GM23338 (cell line): Measurements from ENCODE around the gene EEA1. TPM values are rescaled to one million over a fixed set of nuclear protein-coding genes. Genes with fewer than 3 reads are reported as not detected.

Experiments used
- ATAC-seq: fragments of 200-7000 bp; cut with Tn5 transposase; 3 replicates; pipeline ENCODE4 v1.9.1; 2020
- DNase-seq: peaks from one replicate; pipeline ENCODE4 v3.0.0-alpha.2; 2015; ENCODE audit warnings: low spot score
- H2AFZ ChIP-seq: fragments of 200-600 bp; sonication (generic); 2 replicates; pipeline ENCODE4 v1.8.0; 2016; ENCODE audit warnings: antibody characterized with exemption, mild to moderate bottlenecking, moderate library complexity
- H3F3A ChIP-seq: fragments of 200-600 bp; sonication (generic); replicated peaks from 2 replicates; pipeline ENCODE4 v1.8.0; 2017; ENCODE audit warnings: antibody characterized with exemption, mixed run types, low read depth
- H3K27ac ChIP-seq: fragments of 200-600 bp; sonication (generic); 2 replicates; pipeline ENCODE4 v1.6.1; 2016; ENCODE audit warnings: low read depth
- H3K27me3 ChIP-seq: fragments of 200-600 bp; sonication (generic); 2 replicates; pipeline ENCODE4 v1.8.0; 2016; ENCODE audit warnings: mild to moderate bottlenecking, mixed run types, moderate library complexity; ENCODE audit not compliant: insufficient read depth
- H3K36me3 ChIP-seq: fragments of 200-600 bp; sonication (generic); 2 replicates; pipeline ENCODE4 v1.8.0; 2016; ENCODE audit warnings: mild to moderate bottlenecking; ENCODE audit not compliant: insufficient read depth
- H3K4me1 ChIP-seq: fragments of 200-600 bp; sonication (generic); 2 replicates; pipeline ENCODE4 v1.8.0; 2016; ENCODE audit warnings: mild to moderate bottlenecking, moderate library complexity; ENCODE audit not compliant: insufficient read depth
- H3K4me2 ChIP-seq: fragments of 200-600 bp; sonication (generic); 2 replicates; pipeline ENCODE4 v1.7.1; 2017; ENCODE audit warnings: mixed run types
- H3K4me3 ChIP-seq: fragments of 200-600 bp; sonication (generic); 2 replicates; pipeline ENCODE4 v1.6.1; 2016; ENCODE audit warnings: mixed run types
- H3K79me2 ChIP-seq: fragments of 200-600 bp; sonication (generic); replicated peaks from 2 replicates; pipeline ENCODE4 v1.8.0; 2017; ENCODE audit warnings: mild to moderate bottlenecking; ENCODE audit not compliant: insufficient read depth
- H3K9me2 ChIP-seq: fragments of 200-600 bp; sonication (generic); 2 replicates; pipeline ENCODE4 v1.8.0; 2017; ENCODE audit not compliant: insufficient read depth
- H4K20me1 ChIP-seq: fragments of 200-600 bp; sonication (generic); replicated peaks from 2 replicates; pipeline ENCODE4 v1.8.0; 2017; ENCODE audit warnings: mild to moderate bottlenecking; ENCODE audit not compliant: insufficient read depth
- H3K27ac Mint-ChIP-seq: 2 replicates; pipeline ENCODE4 v1.8.0; 2020; ENCODE audit warnings: inconsistent platforms, mild to moderate bottlenecking, moderate library complexity, mixed read lengths
- H3K27me3 Mint-ChIP-seq: 3 replicates; pipeline ENCODE4 v1.8.0; 2022; ENCODE audit warnings: low read depth, mild to moderate bottlenecking, moderate library complexity, mixed read lengths, inconsistent platforms; ENCODE audit not compliant: insufficient read depth, poor library complexity
- H3K36me3 Mint-ChIP-seq: 3 replicates; pipeline ENCODE4 v1.8.0; 2021; ENCODE audit warnings: low read depth, mild to moderate bottlenecking, inconsistent platforms, moderate library complexity, mixed read lengths
- H3K4me1 Mint-ChIP-seq: 3 replicates; pipeline ENCODE4 v1.8.0; 2020; ENCODE audit warnings: mild to moderate bottlenecking, inconsistent platforms, mixed read lengths
- H3K4me3 Mint-ChIP-seq: 3 replicates; pipeline ENCODE4 v1.8.0; 2021; ENCODE audit warnings: moderate library complexity, mild to moderate bottlenecking, inconsistent platforms, mixed read lengths
- H3K9me3 Mint-ChIP-seq: 3 replicates; pipeline ENCODE4 v1.8.0; 2020; ENCODE audit warnings: moderate library complexity, mild to moderate bottlenecking, inconsistent platforms, mixed read lengths
- CREB1 ChIP-seq: fragments of 250-450 bp; sonication (Bioruptor Pico); IDR thresholded peaks from 2 replicates; pipeline ENCODE4 v1.5.0; 2020; ENCODE audit warnings: low read depth, mild to moderate bottlenecking, moderate library complexity
- EZH2 ChIP-seq: fragments of 200-600 bp; sonication (generic); IDR thresholded peaks from one replicate; pipeline ENCODE4 v1.8.0; 2017; ENCODE audit warnings: antibody characterized with exemption, mild to moderate bottlenecking, low read depth; ENCODE audit not compliant: unreplicated experiment
- EZH2phosphoT487 ChIP-seq: fragments of 200-600 bp; sonication (generic); IDR thresholded peaks from one replicate; pipeline ENCODE4 v1.8.1; 2018; ENCODE audit warnings: antibody characterized with exemption; ENCODE audit not compliant: unreplicated experiment
- JUNB ChIP-seq: IDR thresholded peaks from one replicate; pipeline ENCODE4 v1.6.1; 2016; ENCODE audit warnings: antibody characterized with exemption; ENCODE audit not compliant: unreplicated experiment
- NANOG ChIP-seq: IDR thresholded peaks from 2 replicates; pipeline ENCODE4 v1.6.1; 2016; ENCODE audit warnings: antibody characterized with exemption, borderline replicate concordance
- POLR2AphosphoS5 ChIP-seq: IDR thresholded peaks from 2 replicates; pipeline ENCODE4 v1.6.1; 2016; ENCODE audit warnings: antibody characterized with exemption, low read depth
- STAT1 ChIP-seq: IDR thresholded peaks from one replicate; pipeline ENCODE4 v1.6.1; 2016; ENCODE audit warnings: antibody characterized with exemption; ENCODE audit not compliant: unreplicated experiment
- ZNF114 ChIP-seq: fragments of 250-450 bp; sonication (Bioruptor Pico); IDR thresholded peaks from 2 replicates; pipeline ENCODE4 v1.5.0; 2020; ENCODE audit warnings: mild to moderate bottlenecking, moderate library complexity
- ZNF331 ChIP-seq: fragments of 250-450 bp; sonication (Bioruptor Pico); IDR thresholded peaks from 2 replicates; pipeline ENCODE4 v1.5.0; 2020; ENCODE audit warnings: low read depth, mild to moderate bottlenecking, moderate library complexity
- polyA plus RNA-seq: library from polyadenylated mRNA; unstranded; fragments of >200 nt; fragmentation: Nextera tagmentation; extraction: Ambion mirVana; gene quantifications from 2 replicates; pipeline ENCODE4 v1.2.1, GENCODE V29; 2016
- total RNA-seq: library from RNA; depleted of rRNA; stranded (reverse); fragments of >200 nt; shearing (Covaris generic); gene quantifications from 2 replicates; pipeline ENCODE4 v1.2.3, GENCODE V29; 2014
- TF ChIP-seq, protein P1 (sequence below): IDR thresholded peaks from 2 replicates; pipeline ENCODE4 v1.6.1; 2016; ENCODE audit warnings: antibody characterized with exemption
- TF ChIP-seq, protein P2 (sequence below): fragments of 250-450 bp; sonication (Bioruptor Pico); IDR thresholded peaks from 2 replicates; pipeline ENCODE4 v1.5.0; 2020; ENCODE audit warnings: mild to moderate bottlenecking, moderate library complexity
- TF ChIP-seq, protein P3 (sequence below), 2 experiments: fragments of 200-600 bp in 1 of 2; sonication (generic) in 1 of 2; conservative IDR thresholded peaks; 2 replicates each; pipeline versions ENCODE4 v1.5.1 to v1.6.1; 2016 to 2017; ENCODE audit warnings: antibody characterized with exemption in 2 of 2, low read depth in 2 of 2, mild to moderate bottlenecking in 2 of 2, moderate library complexity in 1 of 2
- TF ChIP-seq, protein P4 (sequence below): IDR thresholded peaks from one replicate; pipeline ENCODE4 v1.6.1; 2018; ENCODE audit warnings: antibody characterized with exemption; ENCODE audit not compliant: unreplicated experiment

Gene EEA1
- total and polyA plus RNA-seq, 2 experiments from 2014 or later, result 10.0 to 41.1 TPM

DNA sequence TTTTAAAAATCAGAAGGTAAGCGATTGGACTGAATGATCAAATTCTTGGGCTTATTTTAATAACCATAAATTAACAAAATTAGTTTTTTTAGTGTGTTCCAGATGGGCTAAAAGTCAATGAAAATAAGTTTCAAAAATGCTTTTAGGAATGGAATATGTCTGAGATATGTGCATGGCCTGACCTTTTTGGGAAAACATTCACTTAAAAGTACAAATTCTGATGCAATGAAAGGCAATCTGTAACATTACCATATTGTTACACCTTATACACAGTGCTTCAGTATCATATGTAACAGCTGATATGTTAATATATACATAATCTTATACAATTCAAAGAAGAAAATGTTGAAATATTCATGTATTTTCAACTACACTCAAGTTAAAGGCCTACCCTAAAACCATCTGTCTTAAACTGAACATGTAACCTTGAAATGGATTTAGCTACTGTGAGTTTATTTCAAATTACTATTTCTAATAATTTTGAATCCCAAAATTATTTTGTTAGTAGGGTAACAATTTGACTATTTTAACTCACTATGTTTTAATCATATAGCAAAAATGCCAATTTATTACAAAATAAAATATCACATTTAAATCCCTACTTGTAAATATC lies 84.8 kb downstream of the EEA1 start:
- Mint-ChIP-seq H3K36me3 (peaks cover 14% of the 10 kb centered on the region; the same call in 2 of the 3 replicates), H3K27ac (no peak overlapping the region), H3K9me3 (no peaks in the 10 kb centered on the region), H3K4me3 (no peak overlapping the region), H3K27me3 (no peaks in the 10 kb centered on the region), H3K4me1 (peaks cover 1% of the 10 kb centered on the region; the same call in 2 of the 3 replicates)
- no peaks in the 10 kb centered on the region for H3K79me2 ChIP-seq
- no peak overlapping the region for H3K27ac ChIP-seq
- no peaks in the 10 kb centered on the region for H3F3A ChIP-seq
- no peaks in the 10 kb centered on the region for H3K36me3 ChIP-seq
- no peak overlapping the region for H2AFZ ChIP-seq
- DNase-seq (no peak), ATAC-seq (no peak)
- H3K4me3 ChIP-seq, result no peak overlapping the region
- H3K4me2 ChIP-seq, result no peak overlapping the region
- no peaks in the 10 kb centered on the region for H3K4me1 ChIP-seq
- no peak for TF ChIP-seq EZH2phosphoT487
- TF ChIP-seq NANOG, result no peak
- no peak for TF ChIP-seq STAT1
- no peak for TF ChIP-seq EZH2
- TF ChIP-seq, protein P1, sequence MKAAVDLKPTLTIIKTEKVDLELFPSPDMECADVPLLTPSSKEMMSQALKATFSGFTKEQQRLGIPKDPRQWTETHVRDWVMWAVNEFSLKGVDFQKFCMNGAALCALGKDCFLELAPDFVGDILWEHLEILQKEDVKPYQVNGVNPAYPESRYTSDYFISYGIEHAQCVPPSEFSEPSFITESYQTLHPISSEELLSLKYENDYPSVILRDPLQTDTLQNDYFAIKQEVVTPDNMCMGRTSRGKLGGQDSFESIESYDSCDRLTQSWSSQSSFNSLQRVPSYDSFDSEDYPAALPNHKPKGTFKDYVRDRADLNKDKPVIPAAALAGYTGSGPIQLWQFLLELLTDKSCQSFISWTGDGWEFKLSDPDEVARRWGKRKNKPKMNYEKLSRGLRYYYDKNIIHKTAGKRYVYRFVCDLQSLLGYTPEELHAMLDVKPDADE, result no peak
- TF ChIP-seq JUNB, result no peak
- TF ChIP-seq, protein P2, sequence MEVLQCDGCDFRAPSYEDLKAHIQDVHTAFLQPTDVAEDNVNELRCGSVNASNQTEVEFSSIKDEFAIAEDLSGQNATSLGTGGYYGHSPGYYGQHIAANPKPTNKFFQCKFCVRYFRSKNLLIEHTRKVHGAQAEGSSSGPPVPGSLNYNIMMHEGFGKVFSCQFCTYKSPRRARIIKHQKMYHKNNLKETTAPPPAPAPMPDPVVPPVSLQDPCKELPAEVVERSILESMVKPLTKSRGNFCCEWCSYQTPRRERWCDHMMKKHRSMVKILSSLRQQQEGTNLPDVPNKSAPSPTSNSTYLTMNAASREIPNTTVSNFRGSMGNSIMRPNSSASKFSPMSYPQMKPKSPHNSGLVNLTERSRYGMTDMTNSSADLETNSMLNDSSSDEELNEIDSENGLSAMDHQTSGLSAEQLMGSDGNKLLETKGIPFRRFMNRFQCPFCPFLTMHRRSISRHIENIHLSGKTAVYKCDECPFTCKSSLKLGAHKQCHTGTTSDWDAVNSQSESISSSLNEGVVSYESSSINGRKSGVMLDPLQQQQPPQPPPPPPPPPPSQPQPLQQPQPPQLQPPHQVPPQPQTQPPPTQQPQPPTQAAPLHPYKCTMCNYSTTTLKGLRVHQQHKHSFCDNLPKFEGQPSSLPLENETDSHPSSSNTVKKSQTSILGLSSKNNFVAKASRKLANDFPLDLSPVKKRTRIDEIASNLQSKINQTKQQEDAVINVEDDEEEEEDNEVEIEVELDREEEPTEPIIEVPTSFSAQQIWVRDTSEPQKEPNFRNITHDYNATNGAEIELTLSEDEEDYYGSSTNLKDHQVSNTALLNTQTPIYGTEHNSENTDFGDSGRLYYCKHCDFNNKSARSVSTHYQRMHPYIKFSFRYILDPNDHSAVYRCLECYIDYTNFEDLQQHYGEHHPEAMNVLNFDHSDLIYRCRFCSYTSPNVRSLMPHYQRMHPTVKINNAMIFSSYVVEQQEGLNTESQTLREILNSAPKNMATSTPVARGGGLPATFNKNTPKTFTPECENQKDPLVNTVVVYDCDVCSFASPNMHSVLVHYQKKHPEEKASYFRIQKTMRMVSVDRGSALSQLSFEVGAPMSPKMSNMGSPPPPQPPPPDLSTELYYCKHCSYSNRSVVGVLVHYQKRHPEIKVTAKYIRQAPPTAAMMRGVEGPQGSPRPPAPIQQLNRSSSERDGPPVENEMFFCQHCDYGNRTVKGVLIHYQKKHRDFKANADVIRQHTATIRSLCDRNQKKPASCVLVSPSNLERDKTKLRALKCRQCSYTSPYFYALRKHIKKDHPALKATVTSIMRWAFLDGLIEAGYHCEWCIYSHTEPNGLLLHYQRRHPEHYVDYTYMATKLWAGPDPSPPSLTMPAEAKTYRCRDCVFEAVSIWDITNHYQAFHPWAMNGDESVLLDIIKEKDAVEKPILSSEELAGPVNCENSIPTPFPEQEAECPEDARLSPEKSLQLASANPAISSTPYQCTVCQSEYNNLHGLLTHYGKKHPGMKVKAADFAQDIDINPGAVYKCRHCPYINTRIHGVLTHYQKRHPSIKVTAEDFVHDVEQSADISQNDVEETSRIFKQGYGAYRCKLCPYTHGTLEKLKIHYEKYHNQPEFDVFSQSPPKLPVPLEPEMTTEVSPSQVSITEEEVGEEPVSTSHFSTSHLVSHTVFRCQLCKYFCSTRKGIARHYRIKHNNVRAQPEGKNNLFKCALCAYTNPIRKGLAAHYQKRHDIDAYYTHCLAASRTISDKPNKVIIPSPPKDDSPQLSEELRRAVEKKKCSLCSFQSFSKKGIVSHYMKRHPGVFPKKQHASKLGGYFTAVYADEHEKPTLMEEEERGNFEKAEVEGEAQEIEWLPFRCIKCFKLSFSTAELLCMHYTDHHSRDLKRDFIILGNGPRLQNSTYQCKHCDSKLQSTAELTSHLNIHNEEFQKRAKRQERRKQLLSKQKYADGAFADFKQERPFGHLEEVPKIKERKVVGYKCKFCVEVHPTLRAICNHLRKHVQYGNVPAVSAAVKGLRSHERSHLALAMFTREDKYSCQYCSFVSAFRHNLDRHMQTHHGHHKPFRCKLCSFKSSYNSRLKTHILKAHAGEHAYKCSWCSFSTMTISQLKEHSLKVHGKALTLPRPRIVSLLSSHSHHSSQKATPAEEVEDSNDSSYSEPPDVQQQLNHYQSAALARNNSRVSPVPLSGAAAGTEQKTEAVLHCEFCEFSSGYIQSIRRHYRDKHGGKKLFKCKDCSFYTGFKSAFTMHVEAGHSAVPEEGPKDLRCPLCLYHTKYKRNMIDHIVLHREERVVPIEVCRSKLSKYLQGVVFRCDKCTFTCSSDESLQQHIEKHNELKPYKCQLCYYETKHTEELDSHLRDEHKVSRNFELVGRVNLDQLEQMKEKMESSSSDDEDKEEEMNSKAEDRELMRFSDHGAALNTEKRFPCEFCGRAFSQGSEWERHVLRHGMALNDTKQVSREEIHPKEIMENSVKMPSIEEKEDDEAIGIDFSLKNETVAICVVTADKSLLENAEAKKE (CRISPR knock-in tag), result no peak
- TF ChIP-seq, protein P3, sequence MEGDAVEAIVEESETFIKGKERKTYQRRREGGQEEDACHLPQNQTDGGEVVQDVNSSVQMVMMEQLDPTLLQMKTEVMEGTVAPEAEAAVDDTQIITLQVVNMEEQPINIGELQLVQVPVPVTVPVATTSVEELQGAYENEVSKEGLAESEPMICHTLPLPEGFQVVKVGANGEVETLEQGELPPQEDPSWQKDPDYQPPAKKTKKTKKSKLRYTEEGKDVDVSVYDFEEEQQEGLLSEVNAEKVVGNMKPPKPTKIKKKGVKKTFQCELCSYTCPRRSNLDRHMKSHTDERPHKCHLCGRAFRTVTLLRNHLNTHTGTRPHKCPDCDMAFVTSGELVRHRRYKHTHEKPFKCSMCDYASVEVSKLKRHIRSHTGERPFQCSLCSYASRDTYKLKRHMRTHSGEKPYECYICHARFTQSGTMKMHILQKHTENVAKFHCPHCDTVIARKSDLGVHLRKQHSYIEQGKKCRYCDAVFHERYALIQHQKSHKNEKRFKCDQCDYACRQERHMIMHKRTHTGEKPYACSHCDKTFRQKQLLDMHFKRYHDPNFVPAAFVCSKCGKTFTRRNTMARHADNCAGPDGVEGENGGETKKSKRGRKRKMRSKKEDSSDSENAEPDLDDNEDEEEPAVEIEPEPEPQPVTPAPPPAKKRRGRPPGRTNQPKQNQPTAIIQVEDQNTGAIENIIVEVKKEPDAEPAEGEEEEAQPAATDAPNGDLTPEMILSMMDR (conservative IDR thresholded peaks at IDR 0.05; ENCODE audit: low read depth in 2 of 2), result no peak
- TF ChIP-seq, protein P4, sequence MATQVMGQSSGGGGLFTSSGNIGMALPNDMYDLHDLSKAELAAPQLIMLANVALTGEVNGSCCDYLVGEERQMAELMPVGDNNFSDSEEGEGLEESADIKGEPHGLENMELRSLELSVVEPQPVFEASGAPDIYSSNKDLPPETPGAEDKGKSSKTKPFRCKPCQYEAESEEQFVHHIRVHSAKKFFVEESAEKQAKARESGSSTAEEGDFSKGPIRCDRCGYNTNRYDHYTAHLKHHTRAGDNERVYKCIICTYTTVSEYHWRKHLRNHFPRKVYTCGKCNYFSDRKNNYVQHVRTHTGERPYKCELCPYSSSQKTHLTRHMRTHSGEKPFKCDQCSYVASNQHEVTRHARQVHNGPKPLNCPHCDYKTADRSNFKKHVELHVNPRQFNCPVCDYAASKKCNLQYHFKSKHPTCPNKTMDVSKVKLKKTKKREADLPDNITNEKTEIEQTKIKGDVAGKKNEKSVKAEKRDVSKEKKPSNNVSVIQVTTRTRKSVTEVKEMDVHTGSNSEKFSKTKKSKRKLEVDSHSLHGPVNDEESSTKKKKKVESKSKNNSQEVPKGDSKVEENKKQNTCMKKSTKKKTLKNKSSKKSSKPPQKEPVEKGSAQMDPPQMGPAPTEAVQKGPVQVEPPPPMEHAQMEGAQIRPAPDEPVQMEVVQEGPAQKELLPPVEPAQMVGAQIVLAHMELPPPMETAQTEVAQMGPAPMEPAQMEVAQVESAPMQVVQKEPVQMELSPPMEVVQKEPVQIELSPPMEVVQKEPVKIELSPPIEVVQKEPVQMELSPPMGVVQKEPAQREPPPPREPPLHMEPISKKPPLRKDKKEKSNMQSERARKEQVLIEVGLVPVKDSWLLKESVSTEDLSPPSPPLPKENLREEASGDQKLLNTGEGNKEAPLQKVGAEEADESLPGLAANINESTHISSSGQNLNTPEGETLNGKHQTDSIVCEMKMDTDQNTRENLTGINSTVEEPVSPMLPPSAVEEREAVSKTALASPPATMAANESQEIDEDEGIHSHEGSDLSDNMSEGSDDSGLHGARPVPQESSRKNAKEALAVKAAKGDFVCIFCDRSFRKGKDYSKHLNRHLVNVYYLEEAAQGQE, result no peak
- TF ChIP-seq CREB1 (CRISPR knock-in tag), result no peak
- no peak for TF ChIP-seq POLR2AphosphoS5
- no peak for TF ChIP-seq ZNF331 (CRISPR knock-in tag)
- no peak for TF ChIP-seq ZNF114 (CRISPR knock-in tag)
- H3K9me2 ChIP-seq, result no peaks in the 10 kb centered on the region
- no peaks in the 10 kb centered on the region for H3K27me3 ChIP-seq
- H4K20me1 ChIP-seq, result no peaks in the 10 kb centered on the region
